Ovary (tissue), 3 donors: ENCODE data around the gene GJB4.

ENCODE experiments used
- CTCF ChIP-seq, 3 donors: fragments of 450-650 bp in 2 of 3; fragments of 200-600 bp in 1 of 3; IDR thresholded peaks; one replicate each; pipeline versions ENCODE4 v1.5.1 to v1.8.0; 2016 to 2022; ENCODE audit warnings: antibody characterized with exemption in 3 of 3, mild to moderate bottlenecking in 1 of 3
- POLR2A ChIP-seq: fragments of 450-650 bp; IDR thresholded peaks from one replicate; pipeline ENCODE4 v1.6.1; 2017; ENCODE audit warnings: antibody characterized with exemption, mild to moderate bottlenecking, moderate library complexity
- donor health status: DM: no; HTN: no; CAD: no.

GRCh38 chr1:34785875-34786470 lies 26.4 kb downstream of the GJB4 start:
- TF ChIP-seq CTCF (IDR thresholded peaks at IDR 0.05) (no peak), POLR2A (no peak)
